Measurements from ENCODE around the gene CFAP107.

The CFAP107 gene

GRCh38 chr1:12757836-12758235 lies 11.8 kb downstream of the CFAP107 start:
- Mint-ChIP-seq H3K4me1 (no peaks in the 10 kb centered on the region), H3K27ac (no peak overlapping the region), H3K27me3 (peaks cover 9% of the 10 kb centered on the region), H3K9me3 (no peaks in the 10 kb centered on the region), H3K4me3 (no peak overlapping the region), H3K36me3 (no peaks in the 10 kb centered on the region)
- ATAC-seq (ENCODE audit: low read depth) (no peak), DNase-seq (ENCODE audit: low spot score in 2 of 2) (no peak)

GRCh38 chr1:12760256-12760795 lies 14.3 kb downstream of the CFAP107 start:
- H3K4me3 Mint-ChIP-seq: no peak overlapping the region
- peaks cover 8% of the 10 kb centered on the region for H3K27me3 Mint-ChIP-seq
- H3K27ac Mint-ChIP-seq: no peak overlapping the region
- no peaks in the 10 kb centered on the region for H3K4me1 Mint-ChIP-seq
- no peaks in the 10 kb centered on the region for H3K9me3 Mint-ChIP-seq
- DNase-seq (ENCODE audit: low spot score in 2 of 2) (no peak), ATAC-seq (ENCODE audit: low read depth) (no peak)
- no peaks in the 10 kb centered on the region for H3K36me3 Mint-ChIP-seq

- DNase-seq (ENCODE audit: low spot score in 2 of 2): no peak
- no peak overlapping the region for H3K27ac Mint-ChIP-seq
- H3K4me3 Mint-ChIP-seq: no peak overlapping the region
- H3K4me1 Mint-ChIP-seq: no peaks in the 10 kb centered on the region
- no peaks in the 10 kb centered on the region for H3K36me3 Mint-ChIP-seq
- peaks cover 8% of the 10 kb centered on the region for H3K27me3 Mint-ChIP-seq
- H3K9me3 Mint-ChIP-seq: no peaks in the 10 kb centered on the region
- ATAC-seq (ENCODE audit: low read depth): no peak
Observed at GRCh38 chr1:12761781-12762180, 15.8 kb downstream of the CFAP107 start.

- H3K36me3 Mint-ChIP-seq: no peaks in the 10 kb centered on the region
- ATAC-seq (ENCODE audit: low read depth) (no peak), DNase-seq (ENCODE audit: low spot score in 2 of 2) (no peak)
- H3K27ac Mint-ChIP-seq: no peak overlapping the region
- no peaks in the 10 kb centered on the region for H3K4me1 Mint-ChIP-seq
- H3K4me3 Mint-ChIP-seq: no peak overlapping the region
- peaks cover 7% of the 10 kb centered on the region for H3K27me3 Mint-ChIP-seq
- H3K9me3 Mint-ChIP-seq: no peaks in the 10 kb centered on the region
Observed at GRCh38 chr1:12762766-12763165, 16.8 kb downstream of the CFAP107 start.

GRCh38 chr1:12763479-12763878 lies 17.5 kb downstream of the CFAP107 start:
- Mint-ChIP-seq H3K4me1 (no peaks in the 10 kb centered on the region), H3K27ac (no peak overlapping the region), H3K36me3 (no peaks in the 10 kb centered on the region), H3K4me3 (no peak overlapping the region), H3K9me3 (no peaks in the 10 kb centered on the region), H3K27me3 (peaks cover 10% of the 10 kb centered on the region)
- no peak for DNase-seq (ENCODE audit: low spot score in 2 of 2)
- ATAC-seq (ENCODE audit: low read depth): no peak

- peaks cover 10% of the 10 kb centered on the region for H3K27me3 Mint-ChIP-seq
- no peak overlapping the region for H3K27ac Mint-ChIP-seq
- no peak for DNase-seq (ENCODE audit: low spot score in 2 of 2)
Observed at GRCh38 chr1:12764016-12764415, 18.0 kb downstream of the CFAP107 start.

GRCh38 chr1:12769031-12769430 lies 23.0 kb downstream of the CFAP107 start:
- Mint-ChIP-seq H3K9me3 (no peaks in the 10 kb centered on the region), H3K36me3 (no peaks in the 10 kb centered on the region), H3K27me3 (peaks cover 16% of the 10 kb centered on the region), H3K27ac (no peak overlapping the region), H3K4me3 (no peak overlapping the region), H3K4me1 (no peaks in the 10 kb centered on the region)
- ATAC-seq (ENCODE audit: low read depth): no peak
- DNase-seq (ENCODE audit: low spot score in 2 of 2): no peak

More at GRCh38 chr1:12764016-12764415, 18.0 kb downstream of the CFAP107 start:
- no peak for ATAC-seq (ENCODE audit: low read depth)
- H3K36me3 Mint-ChIP-seq: no peaks in the 10 kb centered on the region
- no peaks in the 10 kb centered on the region for H3K9me3 Mint-ChIP-seq
- no peaks in the 10 kb centered on the region for H3K4me1 Mint-ChIP-seq
- no peak overlapping the region for H3K4me3 Mint-ChIP-seq

- H3K36me3 Mint-ChIP-seq: no peaks in the 10 kb centered on the region
- H3K9me3 Mint-ChIP-seq: no peaks in the 10 kb centered on the region
- ATAC-seq (ENCODE audit: low read depth) (no peak), DNase-seq (ENCODE audit: low spot score in 2 of 2) (no peak)
- no peak overlapping the region for H3K27ac Mint-ChIP-seq
- H3K4me3 Mint-ChIP-seq: no peak overlapping the region
- no peaks in the 10 kb centered on the region for H3K4me1 Mint-ChIP-seq
- peaks cover 16% of the 10 kb centered on the region for H3K27me3 Mint-ChIP-seq
Observed at GRCh38 chr1:12769976-12770505, 24.0 kb downstream of the CFAP107 start.

GRCh38 chr1:12770620-12771019 lies 24.6 kb downstream of the CFAP107 start:
- no peak for ATAC-seq (ENCODE audit: low read depth)
- Mint-ChIP-seq H3K4me3 (no peak overlapping the region), H3K36me3 (no peaks in the 10 kb centered on the region), H3K9me3 (no peaks in the 10 kb centered on the region), H3K27ac (no peak overlapping the region), H3K27me3 (peaks cover 16% of the 10 kb centered on the region), H3K4me1 (no peaks in the 10 kb centered on the region)
- no peak for DNase-seq (ENCODE audit: low spot score in 2 of 2)

GRCh38 chr1:12771186-12771585 lies 25.2 kb downstream of the CFAP107 start:
- Mint-ChIP-seq H3K27ac (no peak overlapping the region), H3K27me3 (peaks cover 16% of the 10 kb centered on the region), H3K4me3 (no peak overlapping the region), H3K4me1 (no peaks in the 10 kb centered on the region), H3K36me3 (no peaks in the 10 kb centered on the region), H3K9me3 (no peaks in the 10 kb centered on the region)
- no peak for DNase-seq (ENCODE audit: low spot score in 2 of 2)
- ATAC-seq (ENCODE audit: low read depth): no peak

GRCh38 chr1:12772520-12772919 lies 26.5 kb downstream of the CFAP107 start:
- Mint-ChIP-seq H3K36me3 (no peaks in the 10 kb centered on the region), H3K9me3 (no peaks in the 10 kb centered on the region), H3K4me1 (no peaks in the 10 kb centered on the region), H3K27ac (no peak overlapping the region), H3K27me3 (peaks cover 15% of the 10 kb centered on the region), H3K4me3 (no peak overlapping the region)
- ATAC-seq (ENCODE audit: low read depth): no peak
- DNase-seq (ENCODE audit: low spot score in 2 of 2): no peak

- H3K27ac Mint-ChIP-seq: no peak within 1 kb of the TSS
- H3K4me1 Mint-ChIP-seq: no peaks in the 10 kb centered on the region
- H3K4me3 Mint-ChIP-seq: no peak within 1 kb of the TSS
- H3K27me3 Mint-ChIP-seq: peaks cover 12% of the 10 kb centered on the region
- H3K9me3 Mint-ChIP-seq: no peaks in the 10 kb centered on the region
- DNase-seq (ENCODE audit: low spot score in 2 of 2): no peak
- no peaks in the 10 kb centered on the region for H3K36me3 Mint-ChIP-seq
- no peak for ATAC-seq (ENCODE audit: low read depth)
Observed at GRCh38 chr1:12773438-12773837, 27.4 kb downstream of the CFAP107 start, which contains the start of gene PRAMEF12. Gene PRAMEF12 (plus strand): TSS chr1:12773738. CDS start chr1:12774868, 1,130 bp downstream.

- no peak for ATAC-seq (ENCODE audit: low read depth)
- no peak for DNase-seq (ENCODE audit: low spot score in 2 of 2)
- Mint-ChIP-seq H3K27ac (no peak overlapping the region), H3K4me1 (no peaks in the 10 kb centered on the region), H3K4me3 (no peak overlapping the region), H3K27me3 (peaks cover 12% of the 10 kb centered on the region), H3K36me3 (no peaks in the 10 kb centered on the region), H3K9me3 (no peaks in the 10 kb centered on the region)
Observed at GRCh38 chr1:12774801-12775345, 28.9 kb downstream of the CFAP107 start.

GRCh38 chr1:12775443-12775842 lies 29.4 kb downstream of the CFAP107 start:
- ATAC-seq (ENCODE audit: low read depth): no peak
- DNase-seq (ENCODE audit: low spot score in 2 of 2): no peak
- Mint-ChIP-seq H3K4me1 (no peaks in the 10 kb centered on the region), H3K9me3 (no peaks in the 10 kb centered on the region), H3K27ac (no peak overlapping the region), H3K4me3 (no peak overlapping the region), H3K27me3 (peaks cover 7% of the 10 kb centered on the region), H3K36me3 (no peaks in the 10 kb centered on the region)

Measured in memory B cell (primary cell).